Measurements from ENCODE around the gene SLC66A3.

Gene SLC66A3

DNA sequence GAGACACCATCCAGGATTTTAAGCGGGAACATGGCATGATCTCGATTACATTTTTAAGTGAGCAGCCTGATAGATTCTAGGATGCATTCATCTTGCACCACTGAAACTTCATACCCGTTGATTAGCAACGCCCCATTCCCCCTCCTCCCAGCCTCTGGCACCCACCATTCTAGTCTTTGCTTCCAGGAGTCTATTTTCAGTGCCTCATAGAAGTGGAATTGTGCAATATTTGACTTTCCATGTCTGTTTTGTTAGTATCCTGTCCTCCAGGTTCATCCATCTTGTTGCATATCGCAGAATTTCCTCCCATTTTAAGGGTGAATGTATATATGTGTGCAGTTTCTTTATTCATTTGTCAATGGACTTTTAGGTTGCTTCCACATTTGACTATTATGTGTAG, 20.9 kb upstream of the SLC66A3 start:
- DNase-seq (ENCODE audit: low read depth in 2 of 2): no peak

DNA sequence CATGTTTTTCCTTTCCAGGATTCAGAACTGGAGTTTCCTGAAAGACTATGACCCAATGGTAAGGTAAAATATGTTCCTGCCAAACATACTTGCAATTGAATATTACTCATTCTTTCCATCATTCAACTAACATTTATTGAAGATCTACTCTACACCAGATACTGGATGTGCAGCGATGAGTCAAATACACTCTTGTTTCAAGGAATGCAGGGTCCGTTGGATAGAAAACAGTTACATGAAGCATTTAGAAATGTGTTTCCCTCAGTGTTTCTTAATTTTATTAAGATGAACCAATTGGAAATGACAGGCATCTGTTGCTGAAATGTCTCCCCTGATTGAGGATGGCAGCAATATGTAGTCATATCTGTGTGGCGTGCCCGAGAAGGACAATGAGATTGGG, 14.8 kb upstream of the SLC66A3 start:
- no peak for DNase-seq (ENCODE audit: low read depth in 2 of 2)

DNA sequence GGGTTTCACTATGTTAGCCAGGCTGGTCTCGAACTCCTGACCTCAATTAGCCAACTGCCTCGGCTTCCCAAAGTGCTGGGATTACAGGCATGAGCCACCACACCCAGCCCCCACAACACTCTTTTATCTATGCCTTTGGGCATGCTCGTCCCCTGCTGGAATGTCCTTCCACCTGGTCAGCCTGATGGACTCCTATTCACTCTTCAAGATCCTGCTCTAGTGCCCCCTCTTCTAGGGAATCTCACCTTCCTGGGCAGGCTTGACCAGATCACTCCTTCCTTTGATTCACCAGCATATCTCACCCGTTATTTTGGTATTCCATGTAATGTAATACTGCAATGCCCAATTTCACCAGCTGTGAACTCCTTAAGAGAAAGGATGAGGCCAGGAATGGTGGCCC, 13.9 kb upstream of the SLC66A3 start:
- DNase-seq (ENCODE audit: low read depth in 2 of 2): no peak

DNA sequence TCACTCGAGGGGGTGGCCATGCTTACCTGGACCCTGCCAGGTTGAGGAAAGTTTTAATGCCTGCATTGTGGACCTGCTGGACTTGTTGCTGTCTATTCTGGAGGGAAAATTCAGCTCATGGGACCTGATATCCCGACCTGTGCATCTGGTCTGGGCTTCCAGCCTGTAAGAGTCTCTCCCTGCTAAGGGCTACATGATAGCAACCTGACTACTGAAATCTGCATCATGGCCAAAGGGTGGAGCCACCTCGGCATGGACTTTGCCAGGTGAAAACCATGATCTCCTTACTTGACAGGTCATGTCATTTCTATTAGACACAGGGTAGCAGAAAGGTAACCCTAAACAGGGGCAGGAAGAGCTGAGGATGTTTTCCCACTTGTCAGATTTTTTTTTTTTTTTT, 12.9 kb upstream of the SLC66A3 start:
- no peak for DNase-seq (ENCODE audit: low read depth in 2 of 2)

DNA sequence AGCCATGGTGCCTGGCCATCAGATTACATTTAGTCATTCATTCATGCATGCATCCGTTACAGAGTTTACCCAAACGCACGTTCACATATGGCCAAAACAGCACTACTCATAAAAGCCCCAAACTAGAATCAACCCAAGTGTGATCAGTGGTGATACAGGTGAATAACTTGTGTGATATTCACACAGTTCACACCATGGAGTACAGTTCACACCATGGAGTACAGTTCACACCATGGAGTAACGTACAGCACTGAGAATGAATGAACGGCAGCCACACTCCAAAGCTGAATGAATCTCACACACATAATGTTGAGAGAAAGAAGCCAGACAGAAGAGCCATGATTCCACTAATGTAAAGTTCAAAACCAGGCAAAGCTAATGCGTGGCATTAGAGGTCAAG, 12.3 kb upstream of the SLC66A3 start:
- no peak for DNase-seq (ENCODE audit: low read depth in 2 of 2)

DNA sequence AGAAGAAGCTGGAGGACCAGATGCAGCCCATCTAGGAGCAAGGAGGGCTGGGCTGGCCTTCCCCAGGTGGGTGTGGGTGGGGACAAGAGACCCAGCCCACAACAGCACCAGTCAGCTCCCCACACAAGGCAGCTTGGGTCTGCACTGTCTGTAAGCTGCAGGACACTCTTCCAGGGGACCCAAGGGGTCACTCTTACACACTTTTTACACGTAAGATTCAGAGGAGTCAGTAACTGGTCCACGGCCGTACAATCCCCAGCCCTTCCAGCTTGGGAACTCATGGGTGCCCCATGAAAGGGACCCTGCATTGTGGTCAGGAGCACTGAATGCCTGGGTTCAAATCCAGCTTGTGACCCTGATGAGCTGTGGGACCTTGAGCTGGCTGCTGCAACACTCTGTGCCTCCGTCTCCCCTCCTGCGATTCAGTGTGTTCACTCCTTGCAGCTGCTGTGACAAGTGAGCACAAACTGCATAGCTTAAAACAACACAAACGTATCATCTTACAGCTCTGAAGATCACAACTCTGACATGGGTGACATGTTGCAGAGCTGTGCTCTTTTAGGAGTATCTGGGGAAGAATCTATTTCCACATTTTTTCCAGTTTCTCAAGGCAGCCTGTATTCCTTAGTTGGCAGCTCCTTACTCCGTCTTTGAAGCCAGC, 11.1 kb upstream of the SLC66A3 start:
- no peak for DNase-seq (ENCODE audit: low read depth in 2 of 2)

DNA sequence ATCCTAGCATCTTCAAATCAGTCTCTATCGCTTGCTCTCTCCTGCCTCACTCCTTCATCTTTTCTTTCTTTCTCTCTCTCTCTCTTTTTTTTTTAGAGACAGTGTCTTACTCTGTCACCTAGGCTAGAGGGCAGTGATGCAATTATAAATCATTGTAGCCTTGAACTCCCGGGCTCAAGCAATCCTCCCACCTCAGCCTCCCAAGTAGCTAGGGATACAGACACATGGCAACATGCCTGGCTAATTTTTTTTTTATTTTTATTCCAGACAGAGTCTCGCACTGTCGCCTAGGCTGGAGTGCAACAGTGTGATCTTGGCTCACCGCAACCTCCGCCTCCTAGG, 10.6 kb upstream of the SLC66A3 start:
- DNase-seq (ENCODE audit: low read depth in 2 of 2): no peak

DNA sequence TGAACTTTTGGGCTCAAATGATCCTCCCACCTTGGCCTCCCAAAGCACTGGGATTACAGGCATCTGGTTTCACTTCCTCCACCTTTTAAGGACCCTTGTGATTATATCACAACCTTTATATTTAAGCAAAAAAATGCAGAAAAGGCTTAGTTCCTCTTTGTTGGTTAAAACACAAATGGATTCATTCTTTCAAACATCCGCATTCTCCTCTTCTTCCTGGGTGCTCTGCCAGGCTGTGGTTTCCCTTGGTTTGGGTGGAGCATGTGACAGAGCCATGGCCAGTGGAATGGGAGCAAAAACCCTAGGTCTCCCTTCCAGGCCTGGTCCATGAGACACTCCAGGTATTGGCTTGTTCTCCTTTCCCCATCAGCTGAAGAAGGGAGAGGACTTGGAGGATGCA, 9.9 kb upstream of the SLC66A3 start:
- DNase-seq (ENCODE audit: low read depth in 2 of 2): no peak

DNA sequence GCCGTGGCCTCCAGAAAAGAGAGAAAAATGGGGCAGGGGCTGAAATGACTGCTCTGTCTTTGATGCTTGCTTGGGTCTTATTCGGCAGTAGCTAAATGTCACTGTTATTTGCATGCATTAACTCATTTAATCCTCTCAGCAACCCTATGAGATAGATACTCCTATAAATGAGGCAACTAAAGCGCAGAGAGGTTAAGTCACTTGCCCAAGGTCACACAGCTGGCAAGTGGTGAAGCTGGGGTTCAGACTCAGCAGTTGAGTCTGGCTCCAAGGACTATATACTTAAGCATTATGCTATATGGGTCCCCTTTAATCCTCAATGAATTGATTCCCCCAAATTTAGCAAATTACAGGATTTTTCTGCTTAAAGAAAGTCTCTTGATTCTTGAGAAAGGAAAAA, 9.2 kb upstream of the SLC66A3 start:
- no peak for DNase-seq (ENCODE audit: low read depth in 2 of 2)

DNA sequence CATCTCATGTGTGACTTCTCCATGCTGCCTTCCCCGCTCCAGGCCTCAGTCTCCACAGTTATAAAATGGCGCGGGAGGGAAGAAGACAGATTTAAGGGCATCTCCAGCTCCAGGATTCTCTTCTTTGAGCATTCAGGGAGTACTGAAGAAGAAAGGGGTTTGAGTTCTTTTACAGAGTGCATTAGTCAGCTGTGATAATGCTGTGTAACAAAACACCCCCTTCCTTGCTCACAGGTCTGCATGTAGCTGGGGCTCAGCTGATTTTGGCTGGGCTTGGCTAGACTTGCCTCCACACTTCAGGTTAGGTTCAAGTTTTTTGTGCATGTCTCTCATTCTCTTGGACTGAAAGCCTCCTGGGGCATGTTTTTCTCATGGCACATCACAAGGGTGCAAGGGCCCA, 8.0 kb upstream of the SLC66A3 start:
- DNase-seq (ENCODE audit: low read depth in 2 of 2): no peak

DNA sequence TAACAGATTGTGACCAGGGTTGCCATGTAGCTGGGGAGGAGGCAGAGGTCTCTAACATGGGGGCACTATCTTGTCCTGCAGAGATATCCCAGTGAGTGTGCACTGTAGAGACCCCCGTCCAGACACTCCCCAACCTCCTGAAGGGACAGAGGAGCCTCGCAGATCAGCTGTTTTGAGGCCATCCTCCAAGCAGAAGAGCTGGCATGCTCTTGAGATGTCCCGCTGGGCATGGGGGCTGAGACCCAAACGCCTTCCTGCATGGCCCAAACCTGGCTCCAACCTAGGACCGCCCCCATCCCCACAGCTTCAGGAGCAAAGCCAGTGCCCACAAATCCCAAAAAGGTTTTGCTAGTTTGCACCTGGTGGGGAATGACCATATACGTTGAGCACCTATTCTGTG, 2.7 kb upstream of the SLC66A3 start:
- no peak for DNase-seq (ENCODE audit: low read depth in 2 of 2)

DNA sequence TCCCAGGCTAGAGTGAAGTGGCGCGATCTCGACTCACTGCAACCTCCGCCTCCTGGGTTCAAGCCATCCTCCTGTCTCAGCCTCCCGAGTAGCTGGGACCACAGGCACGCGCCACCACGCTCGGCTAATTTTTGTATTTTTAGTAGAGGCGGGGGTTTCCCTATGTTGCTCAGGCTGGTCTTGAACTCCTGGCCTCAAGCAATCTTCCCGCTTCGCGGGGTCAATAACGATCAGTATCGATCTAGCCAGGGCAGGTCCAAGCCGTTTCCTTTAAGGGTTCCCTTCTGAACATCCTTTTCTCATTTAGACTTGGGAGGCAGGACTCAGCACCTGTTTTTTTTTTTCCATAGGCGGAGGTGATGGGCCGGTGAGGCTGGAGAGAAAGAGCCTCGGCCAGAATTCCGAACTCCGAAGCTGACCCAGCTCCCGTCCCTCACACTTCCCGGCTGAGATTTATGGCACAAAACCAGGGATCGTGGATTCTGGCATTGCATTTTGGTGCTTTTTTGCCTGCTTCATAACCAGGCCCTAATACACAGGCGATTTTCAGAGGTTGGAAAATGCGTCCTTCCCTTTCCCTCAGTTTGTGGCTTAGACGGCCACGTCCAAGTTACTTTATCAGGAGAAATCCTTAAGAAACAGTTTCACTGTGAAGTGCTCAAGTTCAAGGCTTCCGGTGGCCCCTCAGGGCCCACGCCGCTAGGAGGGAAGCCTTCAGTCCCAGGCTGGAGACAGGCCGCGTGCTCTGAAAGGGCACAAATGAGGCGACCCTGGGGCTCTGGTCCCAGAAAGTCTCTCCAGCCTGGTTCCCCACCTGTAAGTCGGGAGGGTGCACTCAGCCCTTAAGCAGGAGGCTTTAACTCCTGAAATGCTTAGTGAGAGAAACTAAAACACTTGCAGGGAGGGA, 998 bp upstream of the SLC66A3 start:
- DNase-seq (ENCODE audit: low read depth in 2 of 2): no peak

DNA sequence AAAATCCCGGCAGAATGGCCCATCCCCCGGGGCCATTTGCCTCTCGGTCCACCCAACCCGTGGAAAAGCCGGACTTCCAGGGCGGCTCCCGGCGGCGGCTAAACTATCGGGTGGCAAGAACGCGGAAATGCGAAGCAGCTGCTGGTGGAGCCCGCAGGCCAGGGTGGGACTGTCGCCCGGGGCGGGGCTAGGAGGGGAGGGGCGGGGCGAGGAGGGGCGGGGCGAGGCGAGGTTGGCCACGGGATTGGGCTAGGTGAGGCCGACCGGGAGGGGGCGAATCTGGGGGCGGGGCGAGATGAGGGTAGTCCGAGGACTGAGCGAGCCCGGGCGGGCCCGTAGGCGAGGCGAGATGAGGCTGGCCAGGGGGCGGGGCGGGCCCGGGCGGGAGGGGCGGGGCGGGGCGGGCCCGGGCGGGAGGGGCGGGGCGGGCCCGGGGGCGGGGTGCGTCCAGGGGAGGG, 315 bp upstream of the SLC66A3 start:
- DNase-seq (ENCODE audit: low read depth in 2 of 2): peak; percentile 97 to 98

DNA sequence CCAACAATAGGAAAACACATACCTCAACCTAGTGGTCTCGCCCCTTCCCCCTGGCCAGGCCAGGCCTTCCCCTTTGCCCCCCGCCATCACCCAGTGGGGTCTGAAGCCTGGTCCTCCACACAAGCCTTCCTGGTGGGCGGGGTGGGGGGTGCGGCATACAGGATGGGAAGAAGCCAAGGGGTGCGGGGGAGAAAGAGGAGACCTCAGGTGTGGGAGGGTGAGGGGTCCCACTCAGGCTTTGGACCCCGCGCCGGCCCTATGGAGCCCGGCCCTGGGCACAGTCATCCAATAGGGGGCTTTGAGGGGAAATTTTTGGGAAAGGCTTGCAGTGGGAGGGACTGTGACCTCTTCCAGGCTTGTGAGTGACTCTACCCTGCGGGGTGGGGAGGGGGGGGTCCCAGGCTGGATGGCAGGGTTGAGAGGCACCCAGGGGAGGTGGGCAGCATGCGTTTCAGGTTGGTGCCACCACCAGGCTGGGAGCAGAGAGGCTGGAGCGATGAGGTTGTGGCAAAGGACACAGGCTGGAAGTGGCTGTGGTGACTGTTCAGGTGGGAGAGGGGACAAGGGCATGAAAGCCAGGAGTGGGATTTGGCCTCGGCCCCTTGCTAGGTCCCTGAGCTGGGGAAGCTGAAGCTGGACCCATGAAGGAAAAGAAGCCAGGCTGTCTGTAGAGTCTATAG, 1.3 kb downstream of the SLC66A3 start:
- DNase-seq (ENCODE audit: low read depth in 2 of 2): no peak

DNA sequence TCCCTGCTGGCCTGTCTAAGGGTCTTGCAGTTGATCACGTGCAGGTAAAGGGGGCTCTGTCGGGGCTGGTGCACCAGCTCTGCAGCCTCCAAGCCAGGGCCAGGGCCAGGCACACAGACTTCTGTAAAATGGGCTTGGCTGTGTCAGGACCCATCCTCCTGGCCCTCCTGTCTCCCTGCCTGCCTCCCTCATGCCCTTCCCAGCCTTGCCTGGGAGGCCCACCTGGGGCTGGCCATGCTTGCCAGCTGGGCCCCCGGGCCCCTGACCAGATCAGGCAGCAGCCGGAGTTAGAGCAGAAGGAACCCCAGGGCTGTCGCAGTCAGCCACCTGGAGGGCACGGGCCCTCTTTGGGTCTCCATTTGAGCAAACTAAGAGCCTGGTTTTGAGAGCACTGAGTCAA, 2.0 kb downstream of the SLC66A3 start:
- DNase-seq (ENCODE audit: low read depth in 2 of 2): no peak

DNA sequence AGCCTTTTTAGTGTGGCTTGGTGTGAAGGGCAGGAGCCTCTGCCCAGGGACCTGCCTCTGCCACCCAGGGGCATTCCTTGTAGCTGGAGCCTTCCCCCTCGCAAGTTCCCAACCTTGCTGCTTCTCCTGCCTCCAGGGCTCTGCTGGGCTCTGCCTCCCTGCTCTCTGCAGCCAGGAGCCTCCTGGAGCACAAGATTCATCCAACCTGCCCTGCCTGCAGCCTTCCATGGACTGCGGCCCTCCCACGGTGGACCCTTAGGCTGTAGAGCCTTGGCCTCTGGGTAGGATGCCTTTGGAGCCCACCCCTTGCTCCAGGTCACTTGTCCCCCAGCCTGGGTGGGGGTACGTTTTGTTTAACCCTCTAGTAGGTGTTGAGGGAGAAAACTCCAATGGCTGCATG, 2.5 kb downstream of the SLC66A3 start:
- DNase-seq (ENCODE audit: low read depth in 2 of 2): no peak

DNA sequence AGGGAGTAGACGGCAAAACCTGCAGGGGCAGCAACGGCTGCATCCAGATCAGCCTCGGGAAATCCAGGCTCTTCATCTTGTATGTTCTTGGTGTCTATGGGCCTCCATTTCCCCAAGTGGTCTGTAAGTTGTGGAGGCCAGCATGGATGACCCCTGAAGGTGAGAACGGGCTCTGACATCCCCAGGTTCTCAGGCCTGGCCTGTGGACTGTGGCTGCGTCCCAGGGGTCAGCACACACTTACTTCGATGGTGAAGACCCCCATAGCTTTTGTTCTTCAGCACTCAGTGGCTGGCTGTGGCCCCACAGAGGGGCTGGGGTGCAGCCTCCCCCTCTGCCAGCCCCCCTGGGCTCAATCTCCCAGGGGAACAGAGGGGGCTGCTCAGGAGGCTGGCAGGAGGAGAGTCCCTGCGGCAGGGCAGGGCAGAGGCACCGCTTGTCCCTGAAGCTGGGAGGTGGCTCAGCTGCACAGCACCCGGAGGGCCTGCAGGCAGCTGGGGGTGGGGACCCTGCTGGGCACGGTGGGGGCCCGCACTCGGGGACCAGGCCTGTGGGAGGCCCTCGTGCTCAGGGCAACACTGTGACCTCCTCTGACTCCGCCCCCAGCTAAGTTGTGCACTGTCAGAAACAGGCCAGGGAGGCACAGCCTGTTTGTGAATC, 3.8 kb downstream of the SLC66A3 start:
- no peak for DNase-seq (ENCODE audit: low read depth in 2 of 2)

DNA sequence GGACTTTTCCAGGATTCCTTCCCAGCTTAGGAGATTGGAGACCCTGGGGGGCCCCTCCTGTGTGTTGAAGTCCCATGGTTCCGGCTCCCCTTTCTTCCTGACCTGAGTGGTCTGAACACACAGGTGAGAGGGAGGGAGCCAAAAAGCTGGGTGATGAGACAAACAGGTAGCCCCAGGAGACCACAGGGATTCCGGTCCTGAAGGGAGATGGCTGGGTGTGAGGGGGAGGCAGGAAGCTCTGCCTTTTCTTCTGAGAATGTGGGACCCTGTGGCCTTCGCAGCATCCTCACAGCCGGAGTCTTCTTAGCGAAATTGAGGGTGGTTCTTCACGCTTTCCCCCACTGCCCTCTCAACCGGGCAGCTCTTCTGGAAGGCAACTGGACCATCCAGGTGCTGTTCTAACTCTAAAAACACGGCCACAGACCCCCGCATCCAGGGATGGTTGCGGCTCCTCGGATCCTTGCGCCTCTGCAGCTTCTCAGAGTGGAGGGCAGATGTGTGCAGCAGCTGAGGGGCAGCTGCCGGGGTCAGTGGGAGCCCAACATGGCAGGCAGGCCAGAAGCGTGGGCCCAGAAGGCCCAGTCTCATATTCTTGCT, 4.4 kb downstream of the SLC66A3 start:
- DNase-seq (ENCODE audit: low read depth in 2 of 2): no peak

DNA sequence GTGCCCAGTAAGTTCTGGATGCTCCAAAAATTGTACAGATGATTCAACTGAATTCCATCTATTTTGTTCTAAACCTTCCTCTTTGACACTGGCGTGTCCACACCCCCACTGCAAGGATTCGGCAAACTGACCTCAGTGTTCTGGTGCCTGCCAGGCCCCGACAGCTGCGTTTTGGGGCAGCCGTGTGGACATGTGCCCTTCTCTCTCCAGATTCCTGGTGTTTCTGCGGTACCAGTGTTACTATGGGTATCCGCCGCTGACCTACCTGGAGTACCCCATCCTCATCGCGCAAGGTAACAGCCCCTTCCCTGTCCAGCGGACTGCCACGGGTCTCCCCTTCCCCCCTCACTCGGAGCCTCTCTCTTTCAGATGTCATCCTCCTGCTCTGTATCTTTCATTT, 5.0 kb downstream of the SLC66A3 start:
- no peak for DNase-seq (ENCODE audit: low read depth in 2 of 2)

DNA sequence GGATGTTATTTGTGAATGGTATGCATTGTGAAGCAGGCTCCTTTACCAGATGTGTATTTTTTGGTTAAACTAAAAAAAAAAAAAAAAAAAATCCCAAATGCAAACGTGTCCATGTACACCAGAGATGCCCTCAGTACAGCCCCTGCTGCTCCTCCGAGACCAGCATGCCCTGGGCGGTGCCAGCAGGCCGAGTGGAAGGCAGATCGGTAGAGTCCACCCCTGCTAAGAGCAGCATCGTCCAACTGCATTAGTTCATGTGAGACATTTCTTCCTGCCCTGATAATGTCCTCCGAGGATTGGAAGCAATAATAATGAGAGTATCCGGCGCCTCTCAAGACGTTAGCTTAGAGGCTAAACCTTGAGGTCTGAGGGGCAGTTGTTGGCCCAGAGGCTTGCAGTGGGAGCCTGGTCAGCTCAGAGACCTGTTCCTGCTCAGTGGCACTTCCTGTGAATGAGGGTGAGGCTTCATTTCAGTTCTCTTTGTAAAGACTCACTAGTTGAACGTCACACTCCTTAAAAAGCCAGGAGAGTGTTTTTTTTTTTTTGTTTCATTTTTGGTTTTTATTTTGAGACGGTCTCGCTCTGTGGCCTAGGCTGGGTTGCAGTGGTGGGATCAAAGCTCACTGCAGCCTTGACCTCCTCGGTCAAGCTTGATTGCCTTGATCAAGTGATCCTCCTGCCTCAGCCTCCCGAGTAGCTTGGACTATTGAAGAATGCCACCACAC, 5.6 kb downstream of the SLC66A3 start:
- DNase-seq (ENCODE audit: low read depth in 2 of 2): no peak

DNA sequence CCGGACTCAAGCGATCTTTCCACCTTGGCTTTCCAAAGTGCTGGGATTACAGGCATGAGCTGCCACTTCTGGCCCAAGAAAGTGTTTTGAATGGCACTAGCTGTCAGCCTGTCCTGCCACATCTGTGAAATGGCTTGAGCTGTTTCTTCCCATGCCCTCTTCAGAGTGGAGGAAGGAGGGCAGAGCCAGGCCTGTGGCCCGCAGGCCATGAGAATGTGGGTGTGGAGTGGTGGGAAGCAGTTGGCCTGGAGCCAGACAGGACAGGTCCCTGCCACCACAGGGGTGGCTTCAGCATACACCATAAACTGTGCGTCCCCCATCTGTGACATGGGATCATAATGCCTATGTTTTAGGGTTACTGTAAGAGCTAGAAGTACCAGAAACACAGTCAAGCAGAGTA, 6.5 kb downstream of the SLC66A3 start:
- DNase-seq (ENCODE audit: low read depth in 2 of 2): no peak
